Heart left ventricle (tissue), 16 donors: ENCODE data around the gene NELL1. TPM values are rescaled to one million over a fixed set of nuclear protein-coding genes. Genes with fewer than 3 reads are reported as not detected.

ENCODE experiments used
- ATAC-seq, 4 donors: fragments of 200-7000 bp; cut with Tn5 transposase; one replicate each; pipeline ENCODE4 v1.9.1; 2020 to 2022; ENCODE audit warnings: moderate library complexity in 4 of 4, mild to moderate bottlenecking in 3 of 4, moderate number of reproducible peaks in 1 of 4
- DNase-seq, 5 donors: peaks; one replicate each; pipeline ENCODE4 v3.0.0-alpha.2; 2020
- H3K27ac ChIP-seq, 12 donors: fragments of 200-600 bp; sonication (generic) in 4 of 12; one replicate each; pipeline versions ENCODE4 v1.5.0 to v1.8.0; 2016 to 2022; ENCODE audit warnings: mild to moderate bottlenecking in 2 of 12
- H3K27me3 ChIP-seq, 9 donors: fragments of 200-600 bp; sonication (generic) in 2 of 9; one replicate each; pipeline versions ENCODE4 v1.5.1 to v1.8.0; 2016 to 2022; ENCODE audit warnings: mild to moderate bottlenecking in 3 of 9
- H3K36me3 ChIP-seq, 9 donors: fragments of 200-600 bp; sonication (generic) in 2 of 9; one replicate each; pipeline versions ENCODE4 v1.5.0 to v1.8.0; 2018 to 2022; ENCODE audit warnings: mild to moderate bottlenecking in 2 of 9
- H3K4me1 ChIP-seq, 12 donors: fragments of 200-600 bp; sonication (generic) in 4 of 12; one replicate each; pipeline versions ENCODE4 v1.5.0 to v1.8.0; 2016 to 2022; ENCODE audit warnings: mild to moderate bottlenecking in 3 of 12
- H3K4me3 ChIP-seq, 12 donors: fragments of 200-600 bp; sonication (generic) in 4 of 12; one replicate each; pipeline versions ENCODE4 v1.5.0 to v1.8.0; 2017 to 2022; ENCODE audit warnings: mild to moderate bottlenecking in 9 of 12, moderate library complexity in 4 of 12
- H3K9me3 ChIP-seq, 12 donors: fragments of 200-600 bp; sonication (generic) in 4 of 12; one replicate each; pipeline versions ENCODE4 v1.5.0 to v1.8.0; 2016 to 2022; ENCODE audit warnings: mild to moderate bottlenecking in 1 of 12
- CTCF ChIP-seq, 12 donors: fragments of 200-600 bp; sonication (generic) in 4 of 12; IDR thresholded peaks; one replicate each; pipeline versions ENCODE4 v1.5.0 to v1.8.0; 2018 to 2022; ENCODE audit warnings: antibody characterized with exemption in 12 of 12, mild to moderate bottlenecking in 5 of 12
- POLR2A ChIP-seq, 2 donors: fragments of 450-650 bp; IDR thresholded peaks; one replicate each; pipeline ENCODE4 v1.6.1; 2017; ENCODE audit warnings: antibody characterized with exemption in 2 of 2, mild to moderate bottlenecking in 2 of 2, moderate library complexity in 2 of 2
- WGBS, 4 donors: extraction: QIAGEN DNeasy Blood & Tissue Kit in 2 of 4; methylation state at CpG; one replicate each; pipeline versions ENCODE4 v1.1.5 to v1.1.7; 2013 to 2018; 5-methylcytosine and 5-hydroxymethylcytosine counted together
- intact Hi-C, 10 donors: fragments of 100-400 bp; cut with DNase I; formaldehyde crosslinking; loops; one replicate each; pipeline versions ENCODE4 v1.11.1 to v1.14.2; 2022
- polyA plus RNA-seq, 2 donors: library from polyadenylated mRNA; stranded (reverse); fragments of 200-250 nt; gene quantifications; one replicate each; pipeline ENCODE4 v1.2.3, GENCODE V29; 2013
- total RNA-seq, 9 donors: library from RNA; depleted of rRNA in 2 of 9; stranded (reverse); fragments of >200 nt in 2 of 9; fragmentation: NEBNext Ultra II Directional in 3 of 9; extraction: Animal tissue kit (Norgen Biotek cat#: 25700) in 3 of 9; gene quantifications; one replicate each; pipeline versions ENCODE4 v1.1.0 to v1.2.4, GENCODE V29; 2016 to 2023
- donor health status: ischemic (EF 13 %, LVEDD 7.1; RV severe dilation, severe dysfunction).
- donor health status: healthy with polysubstance abuse.
- donor health status: DM: no; HTN: yes; CAD: no.
- donor health status: DM: no; HTN: no; CAD: no.
- donor health status: ischemic (EF 25% LVEDD 6.9; RV normal size, moderate dysfunction).
- donor health status: ischemic (EF 25% LVEDD 5.7; RV mildly dilated, moderate dysfunction).
- donor health status: healthy.
- donor health status: DM: yes; HTN: yes; CAD: no.
- donor health status: ischemic (EF 35%, LVEDD 5.7; RV mildly dilated, moderate dysfunction).
- donor health status: nonischemic (EF 11% LVEDD 7.7; RV severe dilation, severe dysfunction).
- donor health status: DM: yes; HTN: yes; CAD: no.
- donor health status: PGD.
- donor health status: ischemic (EF 29% LVEDD 5.4; RV normal size, mild dysfunction).
- donor health status: nonischemic (EF 23%, LVEDD 6.1; RV moderate dilation, normal function).

NELL1 gene
- total and polyA plus RNA-seq, 11 donors = 1.6 TPM; not detected in 10

- intact Hi-C loops = no loop called here
- H3K4me1 ChIP-seq = no peaks in the 10 kb centered on the region
- H3K36me3 ChIP-seq = no peaks in the 10 kb centered on the region
- WGBS, 4 donors = 49 to 53% (median 51%) methylated on average over 7 of the region's 7 CpGs
- no peak overlapping the region for H3K27ac ChIP-seq
- ATAC-seq (no peak), DNase-seq (no peak)
- H3K9me3 ChIP-seq = no peaks in the 10 kb centered on the region
- no peak overlapping the region for H3K4me3 ChIP-seq
- H3K27me3 ChIP-seq = no peaks in the 10 kb centered on the region
- TF ChIP-seq POLR2A (IDR thresholded peaks at IDR 0.05) (no peak), CTCF (IDR thresholded peaks at IDR 0.05) (no peak)
Observed at GRCh38 chr11:20762980-20763379, 93.6 kb downstream of the NELL1 start.

GRCh38 chr11:20770414-20770946 is 101.1 kb downstream of the NELL1 start:
- no peak overlapping the region for H3K4me3 ChIP-seq
- H3K4me1 ChIP-seq = no peaks in the 10 kb centered on the region
- no peak overlapping the region for H3K27ac ChIP-seq
- DNase-seq (no peak), ATAC-seq (no peak)
- TF ChIP-seq CTCF (IDR thresholded peaks at IDR 0.05) (no peak), POLR2A (IDR thresholded peaks at IDR 0.05) (no peak)
- H3K36me3 ChIP-seq = no peaks in the 10 kb centered on the region
- H3K9me3 ChIP-seq = no peaks in the 10 kb centered on the region
- intact Hi-C loops = no loop called here
- WGBS, 4 donors = 36 to 60% (median 46%) methylated on average over 1 of the region's 1 CpG
- peaks cover 0 to 7% (median 0%) of the 10 kb centered on the region in 9 donors for H3K27me3 ChIP-seq

- ATAC-seq (no peak), DNase-seq (no peak)
- Histone ChIP-seq H3K27me3 (peaks cover 0 to 7% (median 0%) of the 10 kb centered on the region in 9 donors), H3K36me3 (no peaks in the 10 kb centered on the region), H3K27ac (no peak overlapping the region), H3K9me3 (no peaks in the 10 kb centered on the region), H3K4me1 (no peaks in the 10 kb centered on the region), H3K4me3 (no peak overlapping the region)
- intact Hi-C loops = no loop called here
- no peak for TF ChIP-seq CTCF (IDR thresholded peaks at IDR 0.05)
Observed at GRCh38 chr11:20771026-20771425, 101.6 kb downstream of the NELL1 start.

- no peak for DNase-seq
- Histone ChIP-seq H3K27me3 (peaks cover 0 to 7% (median 0%) of the 10 kb centered on the region in 9 donors), H3K9me3 (no peaks in the 10 kb centered on the region), H3K27ac (no peak overlapping the region), H3K4me1 (no peaks in the 10 kb centered on the region), H3K4me3 (no peak overlapping the region), H3K36me3 (no peaks in the 10 kb centered on the region)
- WGBS, 4 donors = 87 to 92% (median 88%) methylated on average over 3 of the region's 3 CpGs
- TF ChIP-seq CTCF (IDR thresholded peaks at IDR 0.05) = no peak
- TF ChIP-seq POLR2A (IDR thresholded peaks at IDR 0.05) = no peak
- ATAC-seq = no peak
- intact Hi-C loops = no loop called here
Observed at GRCh38 chr11:20771681-20772080, 102.3 kb downstream of the NELL1 start.
